AG10803 (cell line): ENCODE data around the gene RAB4A.

ENCODE experiments used
- DNase-seq: peaks from one replicate; pipeline ENCODE4 v3.0.0; 2010; ENCODE audit warnings: low read depth
- H3K4me3 ChIP-seq: 2 replicates; pipeline ENCODE4 v1.5.1; 2011; ENCODE audit warnings: mild to moderate bottlenecking, low read length, control low read depth
- CTCF ChIP-seq: conservative IDR thresholded peaks from 2 replicates; pipeline ENCODE4 v1.5.1; 2011; ENCODE audit warnings: mild to moderate bottlenecking, low read length, control low read depth, inconsistent platforms

Gene RAB4A

GRCh38 chr1:229270547-229271447 lies at the start of gene RAB4A:
Gene RAB4A, plus strand, starts transcription at chr1:229271111. Its CDS starts 229 bp downstream, at chr1:229271340.
- TF ChIP-seq CTCF: no peak
- DNase-seq: peak; percentile 83
- peak within 1 kb of the TSS; percentile 81 for H3K4me3 ChIP-seq

- DNase-seq: no peak
- no peak for TF ChIP-seq CTCF
- H3K4me3 ChIP-seq: no peak overlapping the region
Measured at GRCh38 chr1:229222081-229222480, 48.8 kb upstream of the RAB4A start.

- no peak overlapping the region for H3K4me3 ChIP-seq
- TF ChIP-seq CTCF: no peak
- DNase-seq: no peak
Measured at GRCh38 chr1:229223498-229223897, 47.4 kb upstream of the RAB4A start.

GRCh38 chr1:229224308-229224707 lies 46.6 kb upstream of the RAB4A start:
- DNase-seq: peak; percentile 48
- TF ChIP-seq CTCF: no peak
- no peak overlapping the region for H3K4me3 ChIP-seq

GRCh38 chr1:229225331-229225782 lies 45.6 kb upstream of the RAB4A start:
- TF ChIP-seq CTCF: no peak
- H3K4me3 ChIP-seq: no peak overlapping the region
- DNase-seq: no peak

GRCh38 chr1:229226796-229227195 lies 44.1 kb upstream of the RAB4A start:
- no peak for DNase-seq
- no peak overlapping the region for H3K4me3 ChIP-seq
- TF ChIP-seq CTCF: no peak

- DNase-seq: peak; percentile 54
- TF ChIP-seq CTCF: peak; percentile 75
- H3K4me3 ChIP-seq: no peak overlapping the region
Measured at GRCh38 chr1:229227298-229227919, 43.5 kb upstream of the RAB4A start.
